Ectodermal cell (in vitro differentiated cells): Measurements from ENCODE around the gene XAGE1B.
"Not testable (repeated sequence)": the region's sequence is repeated elsewhere in the genome, so short reads cannot be mapped to it uniquely, and the experiment has no call there.

Experiments
- H3K27ac ChIP-seq: 2 replicates; pipeline ENCODE4 v1.7.0; 2013; ENCODE audit warnings: mild to moderate bottlenecking, low read depth, low read length; ENCODE audit not compliant: insufficient read depth, poor library complexity, severe bottlenecking
- H3K27me3 ChIP-seq: 2 replicates; pipeline ENCODE4 v1.7.0; 2013; ENCODE audit warnings: mild to moderate bottlenecking, low read length; ENCODE audit not compliant: insufficient read depth, control insufficient read depth, poor library complexity, severe bottlenecking
- H3K36me3 ChIP-seq: one replicate; pipeline ENCODE4 v1.7.0; 2013; ENCODE audit warnings: low read length; ENCODE audit not compliant: control insufficient read depth, insufficient read depth
- H3K4me1 ChIP-seq: one replicate; pipeline ENCODE4 v1.7.0; 2013; ENCODE audit warnings: low read length; ENCODE audit not compliant: control insufficient read depth, insufficient read depth
- H3K4me3 ChIP-seq: 2 replicates; pipeline ENCODE4 v1.7.0; 2013; ENCODE audit warnings: low read depth, low read length, control low read depth; ENCODE audit not compliant: insufficient read depth
- H3K9me3 ChIP-seq: 2 replicates; pipeline ENCODE4 v1.7.0; 2013; ENCODE audit warnings: mild to moderate bottlenecking, low read length, moderate library complexity; ENCODE audit not compliant: control insufficient read depth
- WGBS, 2 experiments: methylation state at CpG; one replicate each; pipeline ENCODE4 v1.1.7; 2013; ENCODE audit warnings: missing lambda C conversion rate in 2 of 2; 5-methylcytosine and 5-hydroxymethylcytosine counted together

XAGE1B gene

DNA sequence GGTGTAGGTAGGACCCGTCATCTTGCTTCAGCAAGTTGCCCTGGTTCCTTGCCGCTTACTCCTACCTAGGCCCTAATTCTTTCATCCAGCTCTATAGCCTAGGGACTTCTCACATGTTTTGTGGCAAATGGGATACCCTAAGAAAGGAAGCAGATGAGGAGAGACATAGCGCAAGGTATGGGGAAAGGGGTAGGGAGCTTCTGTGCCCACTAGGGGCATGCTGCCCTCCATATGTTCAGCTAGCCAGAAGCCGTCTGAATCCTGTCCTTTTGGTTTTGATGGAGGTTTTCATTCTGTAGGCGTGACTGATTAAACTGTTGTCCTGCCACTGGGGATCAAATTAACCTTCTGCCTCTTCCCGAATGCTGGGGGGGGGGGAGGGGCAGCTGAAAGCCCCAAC is 5.7 kb downstream of the XAGE1B start:
- H3K27me3 ChIP-seq, H3K4me3 ChIP-seq, H3K36me3 ChIP-seq, H3K9me3 ChIP-seq, H3K4me1 ChIP-seq, H3K27ac ChIP-seq: not testable (repeated sequence)
- WGBS, 2 experiments = no CpG with 5 or more reads among the region's 6 CpGs

DNA sequence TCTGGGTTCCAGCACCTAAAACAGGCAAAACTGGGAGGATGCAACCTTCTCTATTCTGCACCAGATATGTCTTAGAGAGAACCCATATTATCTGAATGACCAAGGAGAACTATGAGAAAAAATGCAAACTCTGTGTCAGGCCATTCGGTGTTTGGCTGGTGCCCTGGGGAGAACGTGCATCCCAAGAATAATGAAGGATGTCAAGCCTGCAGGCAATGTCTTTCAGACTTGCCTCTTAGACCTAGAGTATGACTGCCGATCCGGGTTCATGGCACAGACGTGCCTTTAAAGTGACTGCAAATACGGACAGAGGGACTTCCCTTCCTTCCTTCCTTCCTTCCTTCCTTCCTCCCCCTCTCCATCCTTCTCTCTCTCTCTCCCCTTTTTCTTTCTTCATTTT is 6.9 kb downstream of the XAGE1B start:
- Histone ChIP-seq H3K4me1 (no peaks in the 10 kb centered on the region), H3K27ac (no peak overlapping the region)
- WGBS, 2 experiments = 91 to 92% methylated on average over 6 of the region's 6 CpGs

DNA sequence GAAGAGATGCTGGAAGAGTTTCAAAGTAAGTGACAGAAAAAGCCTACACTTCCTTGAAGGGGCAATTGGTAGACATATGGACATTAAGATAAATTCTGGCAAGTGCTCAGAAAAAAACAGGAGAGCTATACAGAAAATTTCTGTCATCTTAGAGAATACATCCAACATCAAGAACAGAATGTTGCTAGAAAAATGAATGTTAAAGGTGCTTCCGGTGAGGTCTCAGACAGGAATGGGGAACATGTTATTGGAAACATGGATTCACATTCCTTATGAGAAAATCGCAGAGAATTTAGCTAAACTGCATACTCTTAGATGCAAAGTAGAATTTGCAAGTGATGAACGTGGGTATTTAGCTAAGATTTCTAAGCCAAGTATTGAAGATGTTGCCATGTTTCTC is 9.5 kb downstream of the XAGE1B start:
- WGBS, 2 experiments = 92% methylated on average over 3 of the region's 3 CpGs
- no peaks in the 10 kb centered on the region for H3K4me1 ChIP-seq
- H3K27me3 ChIP-seq = no peaks in the 10 kb centered on the region
- no peaks in the 10 kb centered on the region for H3K9me3 ChIP-seq
- no peak overlapping the region for H3K4me3 ChIP-seq
- H3K27ac ChIP-seq = no peak overlapping the region
- no peaks in the 10 kb centered on the region for H3K36me3 ChIP-seq

More for the DNA sequence above, 6.9 kb downstream of the XAGE1B start:
- no peaks in the 10 kb centered on the region for H3K9me3 ChIP-seq
- no peaks in the 10 kb centered on the region for H3K36me3 ChIP-seq
- no peaks in the 10 kb centered on the region for H3K27me3 ChIP-seq
- no peak overlapping the region for H3K4me3 ChIP-seq

DNA sequence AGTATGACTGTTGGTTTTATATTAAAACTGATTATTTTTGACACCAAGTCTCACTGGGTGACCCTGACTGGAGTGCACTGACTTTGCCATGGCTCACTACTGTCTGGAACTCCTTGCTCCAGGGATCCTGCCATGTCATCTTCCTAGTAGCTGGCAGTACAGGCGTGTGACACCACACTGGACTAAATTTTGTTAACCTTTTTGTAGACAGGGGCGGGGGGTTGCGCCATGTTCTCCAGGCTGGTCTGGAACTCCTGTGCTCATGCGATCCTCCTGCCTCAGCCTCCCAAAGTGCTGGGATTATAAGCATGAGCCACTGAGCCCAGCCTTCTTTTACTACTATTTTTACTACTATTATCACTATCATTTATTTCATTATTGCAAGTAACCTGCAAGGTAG is 12.3 kb downstream of the XAGE1B start:
- Histone ChIP-seq H3K27ac (no peak overlapping the region), H3K4me3 (no peak overlapping the region), H3K4me1 (no peaks in the 10 kb centered on the region), H3K36me3 (no peaks in the 10 kb centered on the region), H3K27me3 (no peaks in the 10 kb centered on the region), H3K9me3 (no peaks in the 10 kb centered on the region)
- WGBS, 2 experiments = 93 to 96% methylated on average over 4 of the region's 4 CpGs

- H3K27ac ChIP-seq, H3K9me3 ChIP-seq, H3K4me3 ChIP-seq, H3K4me1 ChIP-seq, H3K27me3 ChIP-seq, H3K36me3 ChIP-seq: not testable (repeated sequence)
- no CpG with 5 or more reads among the region's 6 CpGs for WGBS, 2 experiments
These were observed 15.5 kb downstream of the XAGE1B start for GRCh38 chrX:52501362-52501761.

GRCh38 chrX:52496419-52496772 is 20.5 kb downstream of the XAGE1B start:
- not testable (repeated sequence) for H3K4me1 ChIP-seq, H3K9me3 ChIP-seq, H3K27ac ChIP-seq, H3K27me3 ChIP-seq, H3K4me3 ChIP-seq, H3K36me3 ChIP-seq
- no CpG with 5 or more reads among the region's 5 CpGs for WGBS, 2 experiments

DNA sequence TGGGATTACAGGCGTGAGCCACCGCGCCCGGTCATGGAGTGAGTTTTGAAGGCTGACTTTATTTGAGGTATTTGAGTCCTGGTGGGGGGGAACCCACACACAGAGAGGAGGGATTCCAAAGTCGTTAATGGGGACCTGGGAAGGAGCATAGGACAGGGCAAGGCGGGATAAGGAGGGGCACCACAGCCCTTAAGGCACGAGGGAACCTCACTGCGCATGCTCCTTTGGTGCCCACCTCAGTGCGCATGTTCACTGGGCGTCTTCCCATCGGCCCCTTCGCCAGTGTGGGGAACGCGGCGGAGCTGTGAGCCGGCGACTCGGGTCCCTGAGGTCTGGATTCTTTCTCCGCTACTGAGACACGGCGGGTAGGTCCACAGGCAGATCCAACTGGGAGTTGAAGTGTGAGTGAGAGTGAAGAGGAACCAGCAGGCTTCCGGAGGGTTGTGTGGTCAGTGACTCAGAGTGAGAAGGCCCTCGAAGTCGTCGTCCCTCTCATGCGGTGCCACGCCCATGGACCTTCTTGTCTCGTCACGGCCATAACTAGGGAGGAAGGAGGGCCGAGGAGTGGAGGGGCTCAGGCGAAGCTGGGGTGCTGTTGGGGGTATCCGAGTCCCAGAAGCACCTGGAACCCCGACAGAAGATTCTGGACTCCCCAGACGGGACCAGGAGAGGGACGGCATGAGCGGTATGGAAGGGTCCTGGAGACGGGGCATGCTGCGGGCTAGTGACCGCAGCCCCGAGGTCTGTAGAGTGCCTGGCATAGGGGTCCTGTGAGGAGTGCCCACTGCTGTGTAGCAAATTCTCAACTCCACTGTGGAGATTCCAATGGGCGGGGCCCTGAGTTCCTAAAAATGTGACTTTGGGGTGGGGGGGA is 21.1 kb downstream of the XAGE1B start, which contains the start of gene XAGE1A:
TSS of gene XAGE1A (plus strand) at position 264 of the 874 bp plus-strand sequence. CDS start 1,554 bp downstream, outside the sequence.
- not testable (repeated sequence) for H3K4me3 ChIP-seq, H3K27me3 ChIP-seq, H3K36me3 ChIP-seq, H3K9me3 ChIP-seq, H3K27ac ChIP-seq, H3K4me1 ChIP-seq
- WGBS, 2 experiments = no CpG with 5 or more reads among the region's 41 CpGs

GRCh38 chrX:52471301-52471700 is 45.6 kb downstream of the XAGE1B start:
- H3K4me1 ChIP-seq, H3K9me3 ChIP-seq, H3K27ac ChIP-seq, H3K27me3 ChIP-seq, H3K36me3 ChIP-seq, H3K4me3 ChIP-seq: not testable (repeated sequence)
- WGBS, 2 experiments = 71 to 88% methylated on average over 1 of the region's 1 CpG
